SK-N-SH (cell line): ENCODE results near the gene SP1. TPM values are rescaled to one million over a fixed set of nuclear protein-coding genes. Genes with fewer than 3 reads are reported as not detected.

Experiments
- CTCF ChIA-PET: fragments of 300-600, 350-600 bp; formaldehyde crosslinking; extraction: SDS; loops from one replicate; lab custom pipeline; 2021; lab: Yijun Ruan, JAX
- POLR2A ChIA-PET: fragments of 350-600 bp; sonication (Branson Sonifier 250); formaldehyde crosslinking; extraction: SDS; loops from one replicate; lab custom pipeline; 2020; ENCODE audit warnings: antibody characterized with exemption, inconsistent platforms; lab: Yijun Ruan, JAX
- DNase-seq: peaks from one replicate; pipeline ENCODE4 v3.0.0; 2012
- H2AFZ ChIP-seq: fragments of 200-600 bp; sonication (generic); 2 replicates; pipeline ENCODE4 v1.8.1; 2016; ENCODE audit warnings: antibody characterized with exemption, mild to moderate bottlenecking, low read depth
- H3F3A ChIP-seq: fragments of 200-600 bp; sonication (generic); replicated peaks from 2 replicates; pipeline ENCODE3; 2016; ENCODE audit warnings: antibody characterized with exemption, mild to moderate bottlenecking; ENCODE audit not compliant: insufficient read depth
- H3K27ac ChIP-seq, 2 experiments: fragments of 200-500 bp in 1 of 2; fragments of 200-600 bp in 1 of 2; sonication (Bioruptor generic) in 1 of 2; sonication (generic), shearing (Covaris generic) in 1 of 2; 2 replicates each; pipeline versions ENCODE4 v1.5.1 to v1.6.1; 2014 to 2016; ENCODE audit warnings: low read depth in 2 of 2, inconsistent platforms in 1 of 2, low read length in 1 of 2, mild to moderate bottlenecking in 1 of 2, mixed read lengths in 1 of 2
- H3K27me3 ChIP-seq: fragments of 200-600 bp; sonication (generic), shearing (Covaris generic); 2 replicates; pipeline ENCODE4 v1.6.1; 2016; ENCODE audit warnings: mixed run types; ENCODE audit not compliant: insufficient read depth
- H3K36me3 ChIP-seq, 2 experiments: fragments of 200-500 bp in 1 of 2; fragments of 200-600 bp in 1 of 2; sonication (Bioruptor generic) in 1 of 2; sonication (generic) in 1 of 2; replicated peaks in 1 of 2; 2 replicates each; pipeline versions ENCODE3 to v1.5.1; 2014 to 2016; ENCODE audit warnings: low read length in 1 of 2, mild to moderate bottlenecking in 1 of 2; ENCODE audit not compliant: insufficient read depth in 2 of 2, control insufficient read depth in 1 of 2
- H3K4me1 ChIP-seq, 2 experiments: fragments of 200-500 bp in 1 of 2; fragments of 200-600 bp in 1 of 2; sonication (Bioruptor generic) in 1 of 2; sonication (generic), shearing (Covaris generic) in 1 of 2; 2 replicates each; pipeline versions ENCODE4 v1.5.1 to v1.6.1; 2014 to 2016; ENCODE audit warnings: low read depth in 1 of 2, low read length in 1 of 2, mixed run types in 1 of 2; ENCODE audit not compliant: insufficient read depth in 2 of 2, control insufficient read depth in 1 of 2
- H3K4me2 ChIP-seq: fragments of 200-600 bp; sonication (generic), shearing (Covaris generic); 2 replicates; pipeline ENCODE4 v1.6.1; 2017; ENCODE audit warnings: mixed run types
- H3K4me3 ChIP-seq, 2 experiments: fragments of 200-500 bp in 1 of 2; fragments of 200-600 bp in 1 of 2; sonication (Bioruptor generic) in 1 of 2; sonication (generic), shearing (Covaris generic) in 1 of 2; 2 replicates each; pipeline versions ENCODE4 v1.5.1 to v1.8.1; 2014 to 2016; ENCODE audit warnings: low read depth in 2 of 2, inconsistent platforms in 1 of 2, low read length in 1 of 2, mild to moderate bottlenecking in 1 of 2, mixed read lengths in 1 of 2, moderate library complexity in 1 of 2
- H3K79me2 ChIP-seq: fragments of 200-600 bp; sonication (generic); 2 replicates; pipeline ENCODE4 v1.8.1; 2017; ENCODE audit warnings: mild to moderate bottlenecking; ENCODE audit not compliant: insufficient read depth
- H3K9ac ChIP-seq: fragments of 200-600 bp; sonication (generic); 2 replicates; pipeline ENCODE4 v1.6.1; 2017; ENCODE audit warnings: mixed run types
- H3K9me2 ChIP-seq: fragments of 200-600 bp; sonication (generic); 2 replicates; pipeline ENCODE4 v1.6.1; 2017; ENCODE audit warnings: mixed run types
- H3K9me3 ChIP-seq: fragments of 200-600 bp; sonication (generic); 2 replicates; pipeline ENCODE4 v1.6.1; 2017; ENCODE audit warnings: mixed run types, mild to moderate bottlenecking, moderate library complexity
- H4K20me1 ChIP-seq: fragments of 200-600 bp; sonication (generic); 2 replicates; pipeline ENCODE4 v1.6.1; 2017; ENCODE audit warnings: mild to moderate bottlenecking, mixed run types; ENCODE audit not compliant: insufficient read depth
- CHD2 ChIP-seq: fragments of 150-350 bp; IDR thresholded peaks from 2 replicates; pipeline ENCODE4 v1.6.1; 2018; ENCODE audit warnings: low read length; ENCODE audit not compliant: partially characterized antibody
- FOSL2 ChIP-seq: IDR thresholded peaks from 2 replicates; pipeline ENCODE4 v1.4.0; 2012; ENCODE audit warnings: low read depth, mild to moderate bottlenecking, moderate library complexity, borderline replicate concordance
- FOXJ3 ChIP-seq: sonication (generic); formaldehyde crosslinking; IDR thresholded peaks from 2 replicates; pipeline ENCODE4 v1.5.1; 2020; ENCODE audit warnings: mild to moderate bottlenecking, missing genetic modification reagents
- FOXM1 ChIP-seq: IDR thresholded peaks from 2 replicates; pipeline ENCODE4 v1.4.0; 2012; ENCODE audit warnings: low read depth, mild to moderate bottlenecking
- JUND ChIP-seq: IDR thresholded peaks from 2 replicates; pipeline ENCODE4 v1.4.0; 2012
- MEF2A ChIP-seq: IDR thresholded peaks from 2 replicates; pipeline ENCODE4 v1.4.0; 2012; ENCODE audit warnings: low read depth, borderline replicate concordance
- RCOR1 ChIP-seq: fragments of 150-350 bp; IDR thresholded peaks from 2 replicates; pipeline ENCODE4 v1.6.1; 2017; ENCODE audit warnings: antibody characterized with exemption, low read length
- RFX5 ChIP-seq: IDR thresholded peaks from 2 replicates; pipeline ENCODE4 v1.6.1; 2012; ENCODE audit warnings: mild to moderate bottlenecking, improper control_type of control experiment, low read length
- SIN3A ChIP-seq: IDR thresholded peaks from 2 replicates; pipeline ENCODE4 v1.6.1; 2012; ENCODE audit warnings: low read depth, mild to moderate bottlenecking, low read length, moderate library complexity, borderline replicate concordance
- TAF1 ChIP-seq: IDR thresholded peaks from 2 replicates; pipeline ENCODE4 v1.6.1; 2012; ENCODE audit warnings: low read depth, mild to moderate bottlenecking, low read length, moderate library complexity, borderline replicate concordance
- TEAD4 ChIP-seq: IDR thresholded peaks from 2 replicates; pipeline ENCODE4 v1.4.0; 2012; ENCODE audit warnings: mild to moderate bottlenecking, borderline replicate concordance; ENCODE audit not compliant: insufficient read depth
- YY1 ChIP-seq: IDR thresholded peaks from 2 replicates; pipeline ENCODE4 v1.4.0; 2012; ENCODE audit warnings: low read depth, mild to moderate bottlenecking
- ZBTB33 ChIP-seq: IDR thresholded peaks from 2 replicates; pipeline ENCODE4 v1.4.0; 2012; ENCODE audit warnings: low read depth, borderline replicate concordance
- WGBS: methylation state at CpG from one replicate; pipeline ENCODE4 v1.1.6; 2017; ENCODE audit warnings: low lambda C conversion rate; 5-methylcytosine and 5-hydroxymethylcytosine counted together
- polyA plus RNA-seq, 3 experiments: library from polyadenylated mRNA; depleted of rRNA; stranded (reverse); fragments of >200 nt; gene quantifications; 2 replicates each; pipeline ENCODE4 v1.2.3, GENCODE V29; 2012

Gene SP1
- polyA plus RNA-seq, 1 of the 3 experiments (the other 2 are of a cell fraction), result 12.9 TPM

GRCh38 chr12:53333845-53334244 is 46.1 kb upstream of the SP1 start (continued):
- no peak for TF ChIP-seq ZBTB33
- TF ChIP-seq FOXJ3 (CRISPR knock-in tag), result no peak
- no peak for TF ChIP-seq TAF1

GRCh38 chr12:53334822-53335221 is 45.2 kb upstream of the SP1 start:
- no peak for DNase-seq
- no peaks in the 10 kb centered on the region for H4K20me1 ChIP-seq
- H3K4me1 ChIP-seq, result peaks cover 0 to 8% of the 10 kb centered on the region in 2 experiments; a peak in 1 of 4 replicates
- TF ChIP-seq FOXJ3 (CRISPR knock-in tag) (no peak), FOSL2 (no peak), JUND (no peak), RCOR1 (no peak)
- no peaks in the 10 kb centered on the region for H3F3A ChIP-seq
- H3K36me3 ChIP-seq, result no peaks in the 10 kb centered on the region
- POLR2A ChIA-PET, result interaction anchor here (0.6 to 1.2 kb wide), 2 partner anchors 10 to 14 kb away, joined by 3 read pairs; no protein-coding TSS in a partner anchor
- H2AFZ ChIP-seq, result no peak overlapping the region
- no peaks in the 10 kb centered on the region for H3K79me2 ChIP-seq
- H3K9me2 ChIP-seq, result no peaks in the 10 kb centered on the region
- no peak overlapping the region for H3K4me2 ChIP-seq
- no peak overlapping the region for H3K9ac ChIP-seq
- H3K9me3 ChIP-seq, result no peaks in the 10 kb centered on the region
- H3K27ac ChIP-seq, result no peak overlapping the region
- CTCF ChIA-PET, result interaction anchor here (0.7 to 4.7 kb wide), 5 partner anchors 10 to 87 kb away, joined by 3 to 46 read pairs (median 3); partner anchors contain the start of gene AAAS
- H3K4me3 ChIP-seq, result no peak overlapping the region
- WGBS, result 79% methylated on average over 8 of the region's 8 CpGs
- peaks cover 16% of the 10 kb centered on the region; the same call in 1 of the 2 replicates for H3K27me3 ChIP-seq

DNA sequence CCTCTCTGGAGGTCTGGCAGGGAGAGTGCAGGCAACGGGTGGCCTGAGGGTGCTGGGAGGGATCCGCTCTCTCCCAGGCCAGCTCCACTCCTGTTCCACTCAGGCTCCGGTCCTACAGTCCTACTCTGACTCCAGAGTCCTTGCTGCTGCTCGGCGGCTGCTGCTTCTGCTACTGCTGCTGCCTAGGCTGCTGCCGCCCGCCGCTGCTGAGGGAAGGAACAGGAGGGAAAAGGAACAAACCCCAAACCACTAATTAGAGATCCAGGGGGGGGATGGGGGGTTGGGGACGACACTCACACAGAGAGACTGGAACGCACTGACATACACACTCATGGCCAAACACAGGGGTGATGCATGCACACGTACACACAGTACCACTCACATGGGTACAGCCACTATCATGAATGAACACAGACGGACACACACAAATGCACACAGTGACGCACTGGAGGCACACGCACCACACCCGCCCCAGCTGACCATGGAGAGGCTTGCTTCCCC is 43.7 kb upstream of the SP1 start, which contains the start of gene SP7:
Gene SP7, minus strand, starts transcription at position 174 of the 501 bp plus-strand sequence. CDS start 708 bp downstream, outside the sequence.
- Histone ChIP-seq H2AFZ (no peak within 1 kb of the TSS), H3K9me3 (no peaks in the 10 kb centered on the region), H3K79me2 (no peaks in the 10 kb centered on the region), H3F3A (no peaks in the 10 kb centered on the region), H3K9ac (no peak within 1 kb of the TSS), H3K27me3 (peaks cover 16% of the 10 kb centered on the region; the same call in 1 of the 2 replicates), H3K4me3 (no peak within 1 kb of the TSS), H4K20me1 (no peaks in the 10 kb centered on the region), H3K36me3 (no peaks in the 10 kb centered on the region), H3K4me1 (peaks cover 0 to 8% of the 10 kb centered on the region in 2 experiments; a peak in 1 of 4 replicates), H3K27ac (no peak within 1 kb of the TSS), H3K4me2 (no peak within 1 kb of the TSS), H3K9me2 (no peaks in the 10 kb centered on the region)
- 82% methylated on average over 14 of the region's 15 CpGs for WGBS
- CTCF ChIA-PET, result interaction anchor here (2.5 to 4.7 kb wide), 3 partner anchors 8 to 15 kb away, joined by 8 to 46 read pairs (median 40); partner anchors contain the start of gene AAAS
- peak; percentile 52 for DNase-seq
- POLR2A ChIA-PET, result interaction anchor here (1.2 kb wide), 1 partner anchor 15 kb away, joined by 3 read pairs; no protein-coding TSS in a partner anchor
- TF ChIP-seq TEAD4 (no peak), RFX5 (no peak), FOXM1 (no peak), SIN3A (no peak), MEF2A (no peak), CHD2 (no peak), TAF1 (no peak), YY1 (no peak)
